Measurements from ENCODE around the gene ANKRD11.
"Not testable (repeated sequence)": the region's sequence is repeated elsewhere in the genome, so short reads cannot be mapped to it uniquely, and the experiment has no call there.

ANKRD11 gene

GRCh38 chr16:89386306-89387185 is 103.8 kb downstream of the ANKRD11 start:
- DNase-seq (ENCODE audit: low read depth, low spot score): no peak

- DNase-seq (ENCODE audit: low read depth, low spot score): no peak
Measured at GRCh38 chr16:89385712-89386111, 104.6 kb downstream of the ANKRD11 start.

- DNase-seq (ENCODE audit: low read depth, low spot score): no peak
Measured at GRCh38 chr16:89384282-89384681, 106.1 kb downstream of the ANKRD11 start.

GRCh38 chr16:89383095-89384003 is 107.0 kb downstream of the ANKRD11 start:
- no peak for DNase-seq (ENCODE audit: low read depth, low spot score)

GRCh38 chr16:89382555-89382954 is 107.8 kb downstream of the ANKRD11 start:
- not testable (repeated sequence) for DNase-seq (ENCODE audit: low read depth, low spot score)

GRCh38 chr16:89381788-89382187 is 108.6 kb downstream of the ANKRD11 start:
- no peak for DNase-seq (ENCODE audit: low read depth, low spot score)

GRCh38 chr16:89380681-89381080 is 109.7 kb downstream of the ANKRD11 start:
- no peak for DNase-seq (ENCODE audit: low read depth, low spot score)

- DNase-seq (ENCODE audit: low read depth, low spot score): no peak
Measured at GRCh38 chr16:89378947-89379771, 111.2 kb downstream of the ANKRD11 start.

GRCh38 chr16:89377453-89377848 is 112.9 kb downstream of the ANKRD11 start:
- no peak for DNase-seq (ENCODE audit: low read depth, low spot score)

- no peak for DNase-seq (ENCODE audit: low read depth, low spot score)
Measured at GRCh38 chr16:89376812-89377452, 113.4 kb downstream of the ANKRD11 start.

- DNase-seq (ENCODE audit: low read depth, low spot score): no peak
Measured at GRCh38 chr16:89375686-89376085, 114.7 kb downstream of the ANKRD11 start.

- DNase-seq (ENCODE audit: low read depth, low spot score): no peak
Measured at GRCh38 chr16:89375021-89375420, 115.3 kb downstream of the ANKRD11 start.

- DNase-seq (ENCODE audit: low read depth, low spot score): no peak
Measured at GRCh38 chr16:89374393-89374960, 115.9 kb downstream of the ANKRD11 start.

GRCh38 chr16:89373355-89374110 is 116.8 kb downstream of the ANKRD11 start:
- DNase-seq (ENCODE audit: low read depth, low spot score): no peak

GRCh38 chr16:89371968-89372634 is 118.3 kb downstream of the ANKRD11 start:
- DNase-seq (ENCODE audit: low read depth, low spot score): no peak

GRCh38 chr16:89371386-89371785 is 119.0 kb downstream of the ANKRD11 start:
- DNase-seq (ENCODE audit: low read depth, low spot score): no peak

GRCh38 chr16:89370601-89371000 is 119.8 kb downstream of the ANKRD11 start:
- DNase-seq (ENCODE audit: low read depth, low spot score): no peak

GRCh38 chr16:89370081-89370511 is 120.3 kb downstream of the ANKRD11 start:
- DNase-seq (ENCODE audit: low read depth, low spot score): no peak

- no peak for DNase-seq (ENCODE audit: low read depth, low spot score)
Measured at GRCh38 chr16:89369266-89369895, 121.0 kb downstream of the ANKRD11 start.
